ENCODE data around the gene PEX5L. TPM values are rescaled to one million over a fixed set of nuclear protein-coding genes. Genes with fewer than 3 reads are reported as not detected.

PEX5L gene
- total and polyA plus RNA-seq, 10 of the 15 experiments (the other 5 are each of a cell fraction or from before 2014, with no cell fraction given): 0.11 to 17.0 (median 0.50) TPM

DNA sequence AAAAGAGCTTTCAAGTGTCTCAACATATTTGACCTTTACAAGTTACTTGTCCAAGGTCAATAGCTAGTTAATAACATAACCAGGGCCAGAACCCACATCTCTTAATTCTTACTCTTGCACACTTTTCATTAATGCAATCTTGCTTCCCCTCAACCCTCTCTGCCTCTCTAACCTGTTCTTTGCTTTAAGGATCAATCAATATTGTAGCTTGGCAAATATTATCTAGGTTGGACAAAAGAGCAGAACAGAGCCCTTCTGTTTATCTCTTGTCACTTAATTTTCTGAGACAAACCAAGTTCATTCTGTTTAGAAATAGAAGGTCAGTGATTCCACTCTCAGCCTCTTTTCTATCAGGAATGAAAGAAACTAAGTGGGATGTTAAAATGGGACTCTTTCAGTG, 203.4 kb downstream of the PEX5L start (continued):
- no peak for TF ChIP-seq EED (IDR thresholded peaks at IDR 0.05; ENCODE audit: low read depth)
- no peak for TF ChIP-seq SMAD5 (IDR thresholded peaks at IDR 0.05; ENCODE audit: low read depth)

DNA sequence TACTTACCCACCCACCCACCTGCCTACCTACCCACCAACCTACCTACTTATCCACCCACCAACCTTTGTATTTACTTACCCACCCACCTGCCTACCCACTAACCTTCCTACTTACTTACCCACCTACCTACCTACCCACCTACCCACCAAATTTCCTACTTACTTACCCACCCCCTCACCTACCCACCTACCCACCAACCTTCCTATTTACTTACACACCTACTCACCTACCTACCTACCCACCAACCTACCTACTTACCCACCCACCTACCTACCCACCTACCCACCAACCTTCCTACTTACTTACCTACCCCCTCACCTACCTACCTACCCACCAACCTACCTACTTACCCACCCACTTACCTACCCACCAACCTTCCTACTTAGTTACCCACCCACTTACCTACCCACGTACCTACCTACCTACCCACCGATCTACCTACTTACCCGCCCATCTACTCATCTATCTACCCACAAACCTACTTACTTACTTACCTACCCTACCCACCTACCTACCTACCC, 204.3 kb downstream of the PEX5L start:
- Histone ChIP-seq H3K9ac (ENCODE audit: control insufficient read depth, insufficient read depth, low read length) (no peak overlapping the region), H3K27me3 (replicated peaks in 1 of 2; ENCODE audit: control insufficient read depth in 2 of 2, insufficient read depth in 2 of 2, low read length in 1 of 2) (no peaks in the 10 kb centered on the region), H3K36me3 (ENCODE audit: control insufficient read depth in 2 of 2, insufficient read depth in 2 of 2, low read length in 1 of 2) (no peaks in the 10 kb centered on the region), H3K27ac (ENCODE audit: control insufficient read depth, insufficient read depth) (no peak overlapping the region), H4K20me1 (ENCODE audit: control insufficient read depth, insufficient read depth) (no peaks in the 10 kb centered on the region), H3K4me2 (ENCODE audit: control insufficient read depth, insufficient read depth) (no peak overlapping the region), H3K79me2 (ENCODE audit: control insufficient read depth, insufficient read depth, low read length) (no peaks in the 10 kb centered on the region), H2AFZ (ENCODE audit: control insufficient read depth, low read depth, low read length) (no peak overlapping the region), H3K4me1 (ENCODE audit: control insufficient read depth, insufficient read depth, low read length) (no peaks in the 10 kb centered on the region), H3K4me3 (no peak overlapping the region), H3K9me3 (replicated peaks; ENCODE audit: control insufficient read depth, insufficient read depth, low read length) (no peaks in the 10 kb centered on the region)
- ATAC-seq (no peak), FAIRE-seq (no peak), DNase-seq (ENCODE audit: low read depth, low spot score) (no peak)
- ChIA-PET CTCF (interaction anchor here (0.7 to 1.6 kb wide), 3 partner anchors 10 to 1340 kb away, joined by 3 to 4 read pairs (median 3); no protein-coding TSS in a partner anchor), SMC1A (ENCODE audit: uncharacterized antibody, unreplicated experiment) (interaction anchor here (0.6 to 1.1 kb wide), 3 partner anchors 15 to 157 kb away, joined by 3 read pairs; no protein-coding TSS in a partner anchor), POLR2A (no interaction called here), RAD21 (ENCODE audit: unreplicated experiment) (no interaction called here)
- 31% methylated on average over 3 of the region's 3 CpGs for WGBS (ENCODE audit: insufficient coverage, insufficient replicate concordance, low lambda C conversion rate, missing lambda C conversion rate)
- in situ Hi-C loops (cut with MboI) (no loop called here), intact Hi-C loops (cut with micrococcal nuclease; ENCODE audit: unreplicated experiment) (no loop called here)
- BruUV-seq (replicated peaks): no TSS peak
- TF ChIP-seq ATF7 (IDR thresholded peaks at IDR 0.05; ENCODE audit: low read depth) (no peak), MYC (IDR thresholded peaks at IDR 0.05; ENCODE audit: insufficient read depth, insufficient read length, insufficient replicate concordance, low read length, severe bottlenecking) (no peak)

DNA sequence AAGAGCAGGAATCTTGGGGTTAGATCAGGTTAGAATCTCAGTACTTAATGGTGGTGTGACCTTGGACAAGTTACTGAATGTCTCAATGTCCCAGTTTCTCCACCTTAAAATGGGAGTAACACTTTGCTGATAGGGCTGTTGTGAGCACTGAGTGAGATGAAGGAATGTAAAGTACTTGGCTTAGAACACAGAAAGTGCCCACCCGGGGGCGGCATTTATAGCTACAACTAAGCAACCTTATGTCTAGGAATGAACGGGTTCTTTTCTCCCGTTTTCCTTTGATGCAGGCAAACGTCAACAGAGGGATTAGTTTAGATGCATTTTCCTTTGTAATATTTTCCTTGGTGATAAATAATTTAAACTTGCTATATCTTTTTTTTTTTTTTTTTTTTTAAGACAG, 207.3 kb downstream of the PEX5L start:
- RAD21 ChIA-PET (ENCODE audit: unreplicated experiment): interaction anchor here (0.7 kb wide), 1 partner anchor 547 kb away, joined by 3 read pairs; no protein-coding TSS in a partner anchor
- intact Hi-C loops (cut with micrococcal nuclease; ENCODE audit: unreplicated experiment) (no loop called here), in situ Hi-C loops (cut with MboI) (no loop called here)
- H4K20me1 ChIP-seq (ENCODE audit: control insufficient read depth, insufficient read depth): no peaks in the 10 kb centered on the region
- H3K27ac ChIP-seq (ENCODE audit: control insufficient read depth, insufficient read depth): no peak overlapping the region
- 50% methylated on average over 5 of the region's 5 CpGs for WGBS (ENCODE audit: insufficient coverage, insufficient replicate concordance, low lambda C conversion rate, missing lambda C conversion rate)
- DNase-seq (ENCODE audit: low read depth, low spot score): no peak
- no peak for FAIRE-seq
- H3K9ac ChIP-seq (ENCODE audit: control insufficient read depth, insufficient read depth, low read length): no peak overlapping the region
- no peaks in the 10 kb centered on the region for H3K36me3 ChIP-seq (ENCODE audit: control insufficient read depth in 2 of 2, insufficient read depth in 2 of 2, low read length in 1 of 2)
- no peaks in the 10 kb centered on the region for H3K4me1 ChIP-seq (ENCODE audit: control insufficient read depth, insufficient read depth, low read length)
- TF ChIP-seq MTA2 (IDR thresholded peaks at IDR 0.05; ENCODE audit: low read depth) (no peak), NFYB (IDR thresholded peaks at IDR 0.05; ENCODE audit: insufficient read depth, low read depth, low read length) (no peak), BHLHE40 (IDR thresholded peaks at IDR 0.05; ENCODE audit: borderline replicate concordance in 1 of 2, low read depth in 2 of 2, low read length in 1 of 2) (no peak), SP1 (IDR thresholded peaks at IDR 0.05; ENCODE audit: low read depth, low read length) (no peak)
- ATAC-seq: no peak
- SMC1A ChIA-PET (ENCODE audit: uncharacterized antibody, unreplicated experiment): no interaction called here
- no peaks in the 10 kb centered on the region for H3K79me2 ChIP-seq (ENCODE audit: control insufficient read depth, insufficient read depth, low read length)
- H3K4me3 ChIP-seq: no peak overlapping the region
- no peak overlapping the region for H3K4me2 ChIP-seq (ENCODE audit: control insufficient read depth, insufficient read depth)
- H3K9me3 ChIP-seq (replicated peaks; ENCODE audit: control insufficient read depth, insufficient read depth, low read length): no peaks in the 10 kb centered on the region
- POLR2A ChIA-PET: interaction anchor here (0.7 kb wide), 1 partner anchor 793 kb away, joined by 3 read pairs; no protein-coding TSS in a partner anchor
- H2AFZ ChIP-seq (ENCODE audit: control insufficient read depth, low read depth, low read length): no peak overlapping the region
- CTCF ChIA-PET: interaction anchor here (0.6 kb wide), 2 partner anchors 103 to 487 kb away, joined by 3 read pairs; no protein-coding TSS in a partner anchor
- BruUV-seq (replicated peaks): no TSS peak
- no peaks in the 10 kb centered on the region for H3K27me3 ChIP-seq (replicated peaks in 1 of 2; ENCODE audit: control insufficient read depth in 2 of 2, insufficient read depth in 2 of 2, low read length in 1 of 2)
